ENCODE results near the gene RBM33. TPM values are rescaled to one million over a fixed set of nuclear protein-coding genes. Genes with fewer than 3 reads are reported as not detected.
"Not testable (repeated sequence)": the region's sequence is repeated elsewhere in the genome, so short reads cannot be mapped to it uniquely, and the experiment has no call there.

Gene RBM33
- total RNA-seq, 1 donor from 2014 or later = 67.2 TPM

GRCh38 chr7:155685791-155686160, 41.3 kb downstream of the RBM33 start:
- no peak for TF ChIP-seq CTCF (conservative IDR thresholded peaks at IDR 0.05)
- no peak for DNase-seq (ENCODE audit: extremely low spot score, unreplicated experiment)
- no peak overlapping the region for H3K4me3 Mint-ChIP-seq
- H3K36me3 Mint-ChIP-seq = peaks cover 44% of the 10 kb centered on the region
- no peaks in the 10 kb centered on the region for H3K27me3 Mint-ChIP-seq
- no peaks in the 10 kb centered on the region for H3K9me3 Mint-ChIP-seq
- peaks cover 33% of the 10 kb centered on the region for H3K4me1 Mint-ChIP-seq (ENCODE audit: unreplicated experiment)
- H3K27ac Mint-ChIP-seq = no peak overlapping the region

GRCh38 chr7:155686620-155687324, 42.3 kb downstream of the RBM33 start:
- not testable (repeated sequence) for H3K9me3 Mint-ChIP-seq; H3K4me3 Mint-ChIP-seq; H3K27me3 Mint-ChIP-seq; H3K27ac Mint-ChIP-seq; DNase-seq (ENCODE audit: extremely low spot score, unreplicated experiment)
- peaks cover 33% of the 10 kb centered on the region for H3K4me1 Mint-ChIP-seq (ENCODE audit: unreplicated experiment)
- H3K36me3 Mint-ChIP-seq = peaks cover 36% of the 10 kb centered on the region

- Mint-ChIP-seq H3K36me3 (peaks cover 30% of the 10 kb centered on the region), H3K4me1 (ENCODE audit: unreplicated experiment) (peaks cover 23% of the 10 kb centered on the region)
- not testable (repeated sequence) for H3K4me3 Mint-ChIP-seq; H3K27ac Mint-ChIP-seq; H3K27me3 Mint-ChIP-seq; DNase-seq (ENCODE audit: extremely low spot score, unreplicated experiment); H3K9me3 Mint-ChIP-seq
Observed at GRCh38 chr7:155688237-155688636, 43.8 kb downstream of the RBM33 start.

GRCh38 chr7:155690655-155691054, 46.2 kb downstream of the RBM33 start:
- H3K9me3 Mint-ChIP-seq; H3K4me1 Mint-ChIP-seq (ENCODE audit: unreplicated experiment); H3K27me3 Mint-ChIP-seq; H3K4me3 Mint-ChIP-seq; DNase-seq (ENCODE audit: extremely low spot score, unreplicated experiment): not testable (repeated sequence)
- H3K36me3 Mint-ChIP-seq = peaks cover 29% of the 10 kb centered on the region
- H3K27ac Mint-ChIP-seq = peak overlapping the region; percentile 31

- Mint-ChIP-seq H3K27me3 (no peaks in the 10 kb centered on the region), H3K36me3 (peaks cover 30% of the 10 kb centered on the region), H3K4me3 (no peak overlapping the region), H3K9me3 (no peaks in the 10 kb centered on the region), H3K27ac (no peak overlapping the region), H3K4me1 (ENCODE audit: unreplicated experiment) (no peaks in the 10 kb centered on the region)
- no peak for TF ChIP-seq CTCF (conservative IDR thresholded peaks at IDR 0.05)
- no peak for DNase-seq (ENCODE audit: extremely low spot score, unreplicated experiment)
Observed at GRCh38 chr7:155692317-155692716, 47.9 kb downstream of the RBM33 start.

GRCh38 chr7:155693826-155694225, 49.4 kb downstream of the RBM33 start:
- Mint-ChIP-seq H3K9me3 (no peaks in the 10 kb centered on the region), H3K4me1 (ENCODE audit: unreplicated experiment) (peaks cover 2% of the 10 kb centered on the region), H3K36me3 (peaks cover 29% of the 10 kb centered on the region), H3K27ac (no peak overlapping the region), H3K4me3 (no peak overlapping the region), H3K27me3 (no peaks in the 10 kb centered on the region)
- DNase-seq (ENCODE audit: extremely low spot score, unreplicated experiment) = no peak
- TF ChIP-seq CTCF (conservative IDR thresholded peaks at IDR 0.05) = no peak

- TF ChIP-seq CTCF (conservative IDR thresholded peaks at IDR 0.05) = no peak
- no peak for DNase-seq (ENCODE audit: extremely low spot score, unreplicated experiment)
- Mint-ChIP-seq H3K27me3 (no peaks in the 10 kb centered on the region), H3K4me3 (no peak overlapping the region), H3K27ac (no peak overlapping the region), H3K4me1 (ENCODE audit: unreplicated experiment) (peaks cover 11% of the 10 kb centered on the region), H3K36me3 (peaks cover 33% of the 10 kb centered on the region), H3K9me3 (no peaks in the 10 kb centered on the region)
Observed at GRCh38 chr7:155694851-155695250, 50.4 kb downstream of the RBM33 start.

Data from type B pancreatic cell (in vitro differentiated cells).